A549 treated with AZD9567 at 1 μM for 4 hours (cell line): Measurements from ENCODE around the gene SF3B6. TPM values are rescaled to one million over a fixed set of nuclear protein-coding genes. Genes with fewer than 3 reads are reported as not detected.

Source experiments
- total RNA-seq: library from RNA; stranded (reverse); fragments of 200-300 nt; extraction: Qiagen RNA extraction; gene quantifications from 5 replicates; pipeline ENCODE4 v1.2.3, GENCODE V29; 2022; ENCODE audit not compliant: insufficient read depth

Gene SF3B6, protein sequence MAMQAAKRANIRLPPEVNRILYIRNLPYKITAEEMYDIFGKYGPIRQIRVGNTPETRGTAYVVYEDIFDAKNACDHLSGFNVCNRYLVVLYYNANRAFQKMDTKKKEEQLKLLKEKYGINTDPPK
- total RNA-seq, result 162 to 257 TPM (median 170 TPM) in 5 replicates

DNA sequence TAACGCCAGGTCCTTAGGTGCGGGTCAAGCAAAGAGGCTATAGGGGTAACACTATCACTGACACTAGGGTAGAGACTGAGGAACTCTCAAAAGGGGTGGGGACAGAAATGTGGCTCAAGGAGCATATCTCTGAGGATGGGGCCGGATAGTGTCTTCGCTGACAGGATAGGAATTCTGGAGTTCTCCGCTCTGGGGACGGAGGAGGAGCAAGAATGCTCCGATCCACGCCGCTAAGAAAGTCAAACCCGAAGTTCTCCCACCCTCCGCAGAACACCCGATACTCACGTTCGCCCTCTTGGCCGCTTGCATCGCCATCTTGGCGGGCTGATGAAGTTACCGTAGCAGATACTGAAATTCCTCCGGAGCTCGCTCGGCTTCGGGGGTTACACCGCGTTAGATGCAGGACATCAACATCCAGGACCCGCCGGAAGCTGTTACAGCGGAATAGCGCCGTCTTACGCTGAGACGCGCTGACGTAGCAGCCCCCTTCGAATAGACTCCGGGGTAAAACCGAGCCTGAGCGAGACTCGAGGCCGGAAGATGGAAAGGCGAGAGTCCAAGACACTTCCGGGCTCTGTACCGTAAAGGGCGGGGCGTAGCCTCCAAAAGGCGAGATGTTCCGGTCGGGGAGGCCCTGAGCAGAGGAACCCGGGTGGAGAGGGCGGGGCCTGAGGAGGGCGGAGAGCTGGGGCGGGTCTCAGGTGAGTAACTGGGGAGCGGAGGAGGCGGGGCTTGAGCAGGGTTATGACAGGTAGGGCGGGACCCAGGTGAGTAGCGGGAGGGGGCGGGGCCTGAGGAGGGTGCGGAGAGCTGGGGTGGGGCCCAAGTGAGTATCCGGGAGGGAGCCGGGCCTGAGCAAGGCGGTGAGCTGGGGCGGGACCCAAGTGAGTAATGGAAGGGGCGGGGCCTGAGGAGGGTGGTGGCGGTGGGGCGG lies at the start of gene SF3B6:
TSS of gene SF3B6 (minus strand) at position 412 of the 934 bp plus-strand sequence. CDS start at position 315, 97 bp downstream.

DNA sequence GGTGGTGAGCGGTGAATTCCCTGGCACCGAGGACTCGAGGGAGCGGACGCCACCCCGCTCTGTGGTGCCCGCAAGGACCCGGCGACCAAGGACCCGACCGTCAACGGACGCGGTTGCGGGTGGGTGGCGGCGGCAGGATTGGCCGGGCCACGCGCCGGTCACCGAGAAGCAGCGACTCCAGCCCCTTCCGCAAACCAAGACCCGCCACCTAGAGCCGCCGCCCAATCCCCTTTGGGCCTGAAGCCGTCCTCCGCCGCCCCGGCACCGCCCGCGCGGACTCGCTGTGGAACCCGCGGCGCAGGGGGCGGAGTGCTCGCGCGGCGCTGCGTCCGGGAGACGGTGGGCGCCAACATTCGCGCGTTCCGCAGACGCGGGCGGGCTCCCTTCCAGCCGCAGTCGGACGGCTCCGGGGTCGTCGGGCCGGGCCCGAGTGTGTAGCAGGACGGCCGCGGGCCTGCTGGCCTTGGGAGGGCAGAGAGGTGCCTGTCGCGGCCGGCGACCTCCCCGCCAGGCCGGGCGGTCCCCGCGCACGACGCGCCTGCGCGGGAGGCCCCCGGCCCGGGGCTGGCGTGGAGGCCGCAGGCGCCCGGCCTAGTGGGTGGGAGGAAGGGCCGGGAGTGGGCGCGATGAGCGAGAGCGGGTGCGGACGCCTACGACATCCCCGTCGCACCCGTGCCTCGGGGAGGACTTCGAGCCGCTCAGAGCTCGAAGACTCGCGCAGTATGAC lies 47.2 kb upstream of the SF3B6 start, which contains the start of the genes FAM228B and PFN4:
TSS of gene FAM228B (plus strand) at position 275 of the 727 bp plus-strand sequence. CDS start 893 bp downstream, outside the sequence.
TSS of gene PFN4 (minus strand) at position 140 of the 727 bp plus-strand sequence. CDS start 799 bp downstream, outside the sequence.

DNA sequence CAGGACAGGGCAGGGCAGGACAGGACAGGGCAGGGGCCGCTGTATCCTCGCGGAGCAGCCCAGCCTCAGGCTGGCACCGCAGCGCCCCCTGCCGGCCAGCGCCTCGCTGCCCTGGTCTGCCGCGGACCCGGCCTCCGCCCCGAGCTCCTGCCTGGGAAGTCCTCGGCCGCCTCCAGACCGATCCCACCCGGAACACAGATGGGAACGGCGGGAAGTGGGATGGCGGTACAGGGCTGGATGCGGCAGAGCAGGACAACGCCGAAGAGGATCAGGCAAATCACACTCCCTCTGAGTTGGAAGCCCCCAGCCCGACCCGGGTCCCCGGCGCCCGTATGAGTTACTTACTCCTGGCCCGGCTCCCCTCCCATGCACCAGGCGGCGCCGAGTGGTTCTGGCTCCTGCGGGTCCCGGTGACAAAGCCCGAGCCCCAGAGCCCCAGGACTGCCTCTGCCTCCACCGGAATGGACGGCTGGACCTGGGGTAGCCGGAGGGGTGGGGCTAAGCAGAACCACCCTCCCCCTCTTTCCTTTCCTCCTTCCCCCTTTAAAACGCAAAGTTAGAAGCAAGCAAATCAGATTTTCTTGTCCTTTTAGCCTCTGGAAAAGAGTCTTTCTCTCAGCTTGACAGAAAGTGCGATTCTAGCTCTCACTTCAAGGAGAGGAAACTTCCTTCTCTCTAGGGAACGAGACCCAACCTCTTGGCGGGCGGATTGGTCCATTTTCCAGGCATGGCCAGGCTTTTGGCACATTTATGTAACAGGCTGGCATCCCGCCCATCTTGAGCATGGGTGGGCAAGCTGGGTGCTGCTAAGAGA lies 8.5 kb upstream of the SF3B6 start, which contains the start of gene TP53I3:
TSS of gene TP53I3 (minus strand) at position 449 of the 814 bp plus-strand sequence. CDS start 508 bp downstream, outside the sequence.

DNA sequence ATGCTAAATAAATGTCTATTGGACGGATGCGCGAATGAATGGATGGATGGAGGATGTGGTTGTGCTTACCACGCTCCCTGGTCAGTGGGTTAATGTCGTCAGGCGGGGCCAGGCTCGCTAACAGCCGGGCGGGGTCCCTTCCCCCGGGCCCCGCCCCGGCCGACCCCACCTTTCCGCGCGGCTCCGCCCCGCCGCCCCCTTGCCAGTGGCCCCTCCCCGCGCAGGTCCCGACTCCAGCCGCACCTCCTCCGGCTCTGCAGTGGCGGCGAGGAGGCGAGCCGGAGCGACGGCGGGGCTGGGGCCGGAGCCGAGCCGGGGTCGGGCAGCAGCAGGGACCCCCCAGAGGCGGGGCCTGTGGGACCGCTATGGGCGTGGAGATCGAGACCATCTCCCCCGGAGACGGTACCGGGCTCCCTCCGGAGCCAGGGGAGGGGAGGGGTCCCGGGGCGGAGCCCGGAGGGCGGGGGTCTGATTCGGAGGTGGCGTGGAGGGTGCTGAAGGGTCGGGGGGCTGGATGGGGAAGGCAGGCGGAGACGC lies 26.6 kb downstream of the SF3B6 start, which contains the start of gene FKBP1B:
TSS of gene FKBP1B (plus strand) at position 257 of the 537 bp plus-strand sequence. CDS start at position 366, 109 bp downstream.

DNA sequence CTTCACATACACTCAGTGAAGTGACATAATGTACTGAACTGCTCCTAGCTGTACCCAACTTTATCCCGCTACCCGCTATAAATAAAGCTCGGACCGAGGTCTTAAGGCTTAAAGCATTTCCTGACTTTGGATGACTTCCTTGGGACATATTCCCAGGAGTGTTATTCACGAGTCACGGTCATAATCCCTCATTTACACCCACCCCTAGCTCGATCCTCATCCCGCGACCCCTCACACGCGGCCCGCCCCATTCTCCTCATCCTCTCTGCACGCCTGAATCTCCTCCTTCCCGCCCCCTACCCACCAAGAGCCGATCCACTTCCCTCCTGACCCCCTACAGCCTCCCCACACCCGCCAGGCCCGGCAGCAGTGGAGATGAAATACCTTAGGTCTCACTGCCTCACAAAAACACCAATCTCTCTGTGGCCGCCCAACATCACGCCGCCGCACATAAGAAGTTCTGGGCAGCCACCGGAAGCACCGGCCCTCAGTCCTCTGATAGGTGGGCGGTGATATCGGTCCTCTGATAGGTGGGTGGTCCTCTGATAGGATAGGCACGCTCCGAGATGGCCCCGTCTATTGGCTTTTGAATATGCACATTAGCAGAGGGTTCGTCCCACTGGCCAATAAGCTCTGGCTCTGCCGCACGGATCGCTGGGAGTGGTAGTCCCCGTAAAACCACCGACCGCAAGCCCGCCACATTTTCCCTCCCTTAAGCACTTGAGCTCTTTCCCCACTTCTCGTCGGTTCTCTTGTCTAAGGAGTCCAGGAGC lies 29.0 kb downstream of the SF3B6 start, which contains the start of gene WDCP:
TSS of gene WDCP (minus strand) at position 462 of the 773 bp plus-strand sequence. CDS start 7,897 bp downstream, outside the sequence.

Other genes with a start within 250 kb of the SF3B6 start
- 5.0 to 7.8 TPM (median 6.9 TPM) in 5 replicates for gene ATAD2B, start 149.2 kb downstream of the SF3B6 start, total RNA-seq
- 21.2 to 28.7 TPM (median 23.8 TPM) in 5 replicates for gene UBXN2A, start 135.9 kb downstream of the SF3B6 start, total RNA-seq
- gene MFSD2B, start 66.2 kb downstream of the SF3B6 start, total RNA-seq, result 0.19 to 0.50 TPM (median 0.37 TPM) in 4 of 5 replicates, not detected in the other
- gene WDCP, start 28.9 kb downstream of the SF3B6 start, total RNA-seq, result 13.6 to 18.2 TPM (median 15.4 TPM) in 5 replicates
- 10.5 to 13.6 TPM (median 10.8 TPM) in 5 replicates for gene FKBP1B, start 26.6 kb downstream of the SF3B6 start, total RNA-seq
- 221 to 284 TPM (median 246 TPM) in 5 replicates for gene TP53I3, start 8.5 kb upstream of the SF3B6 start, total RNA-seq
- gene PFN4, start 47.0 kb upstream of the SF3B6 start, total RNA-seq, result 1.2 to 1.9 TPM (median 1.6 TPM) in 4 of 5 replicates, not detected in the other
- 2.0 to 2.7 TPM (median 2.2 TPM) in 4 of 5 replicates, not detected in the other for gene FAM228B, start 47.1 kb upstream of the SF3B6 start, total RNA-seq
- not detected in 5 replicates for gene FAM228A, start 98.7 kb upstream of the SF3B6 start, total RNA-seq